Suppressor macrophage treated with lipopolysaccharide for 4 hours (primary cell): ENCODE results near the gene CHRM5.
"Not testable (repeated sequence)": the region's sequence is repeated elsewhere in the genome, so short reads cannot be mapped to it uniquely, and the experiment has no call there.

Source experiments
- DNase-seq: peaks from one replicate; pipeline ENCODE4 v3.0.0-alpha.2; 2020

CHRM5 gene

DNA sequence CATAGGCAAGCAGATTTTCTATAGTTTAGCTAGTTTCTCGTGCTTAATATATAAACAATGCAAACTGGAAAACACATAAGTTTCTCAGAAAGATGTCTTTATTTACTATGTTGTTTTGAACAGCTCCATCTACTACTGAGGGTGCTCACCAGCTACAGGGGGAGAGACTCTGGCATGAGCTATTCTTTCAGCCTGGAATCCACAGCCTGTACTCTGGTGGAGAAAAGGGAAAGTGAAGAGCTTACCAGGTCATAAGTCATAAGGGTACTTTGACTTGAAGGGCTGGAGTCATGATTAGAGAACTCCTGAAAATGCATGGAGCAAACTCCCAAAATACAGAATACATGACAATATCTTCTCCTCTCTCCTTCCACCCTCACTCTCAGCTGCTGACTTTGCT, 75.1 kb downstream of the CHRM5 start:
- no peak for DNase-seq

DNA sequence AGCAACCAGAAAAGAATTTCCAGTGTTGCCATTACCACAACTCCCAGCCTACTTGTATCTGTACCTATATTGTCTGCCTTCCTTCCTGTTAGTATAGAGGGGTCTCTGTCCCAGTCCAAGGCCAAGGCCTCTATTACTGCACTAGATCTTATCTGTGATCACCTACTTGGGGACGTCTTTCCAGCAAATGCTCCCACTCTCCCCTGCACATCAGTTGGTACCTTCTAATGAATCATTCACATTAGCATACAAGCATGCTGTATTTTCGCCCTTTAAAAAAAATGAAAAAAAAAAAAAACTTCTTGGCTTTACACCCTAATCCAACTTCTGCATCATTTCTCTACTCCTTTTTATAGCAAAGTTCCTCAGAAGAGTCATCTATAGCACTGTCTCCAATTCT, 75.5 kb downstream of the CHRM5 start:
- DNase-seq: no peak

DNA sequence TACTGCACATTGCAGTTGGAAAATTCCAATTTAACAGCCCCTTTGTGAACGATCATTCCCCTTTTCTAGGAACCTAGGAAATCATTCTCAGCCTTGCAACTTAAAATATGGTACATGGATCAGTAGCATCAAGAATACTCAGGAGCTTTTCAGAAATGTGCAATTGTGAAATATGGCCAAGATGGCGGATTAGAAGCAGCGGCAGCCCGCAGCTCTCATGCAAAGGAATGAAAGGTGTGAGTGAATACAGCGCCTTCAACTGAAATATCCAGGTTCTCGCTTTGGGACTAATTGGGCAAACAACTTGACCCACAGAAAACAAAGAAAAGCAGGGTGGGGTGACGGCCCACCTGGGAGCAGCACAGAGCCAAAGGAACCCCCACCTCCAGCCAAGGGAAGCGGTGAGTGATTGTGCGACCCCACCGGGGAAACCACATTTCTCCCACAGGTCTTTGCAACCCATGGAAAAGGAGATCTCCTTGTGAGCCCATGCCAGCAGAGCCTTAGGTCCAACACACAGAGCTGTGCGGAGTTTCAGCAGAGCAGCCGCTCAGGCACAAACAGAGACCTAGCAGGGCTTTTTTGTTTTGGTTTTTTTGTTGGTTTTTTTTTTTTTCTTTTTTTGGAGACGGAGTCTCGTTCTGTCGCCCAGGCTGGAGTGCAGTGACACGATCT, 78.3 kb downstream of the CHRM5 start:
- DNase-seq: no peak

DNA sequence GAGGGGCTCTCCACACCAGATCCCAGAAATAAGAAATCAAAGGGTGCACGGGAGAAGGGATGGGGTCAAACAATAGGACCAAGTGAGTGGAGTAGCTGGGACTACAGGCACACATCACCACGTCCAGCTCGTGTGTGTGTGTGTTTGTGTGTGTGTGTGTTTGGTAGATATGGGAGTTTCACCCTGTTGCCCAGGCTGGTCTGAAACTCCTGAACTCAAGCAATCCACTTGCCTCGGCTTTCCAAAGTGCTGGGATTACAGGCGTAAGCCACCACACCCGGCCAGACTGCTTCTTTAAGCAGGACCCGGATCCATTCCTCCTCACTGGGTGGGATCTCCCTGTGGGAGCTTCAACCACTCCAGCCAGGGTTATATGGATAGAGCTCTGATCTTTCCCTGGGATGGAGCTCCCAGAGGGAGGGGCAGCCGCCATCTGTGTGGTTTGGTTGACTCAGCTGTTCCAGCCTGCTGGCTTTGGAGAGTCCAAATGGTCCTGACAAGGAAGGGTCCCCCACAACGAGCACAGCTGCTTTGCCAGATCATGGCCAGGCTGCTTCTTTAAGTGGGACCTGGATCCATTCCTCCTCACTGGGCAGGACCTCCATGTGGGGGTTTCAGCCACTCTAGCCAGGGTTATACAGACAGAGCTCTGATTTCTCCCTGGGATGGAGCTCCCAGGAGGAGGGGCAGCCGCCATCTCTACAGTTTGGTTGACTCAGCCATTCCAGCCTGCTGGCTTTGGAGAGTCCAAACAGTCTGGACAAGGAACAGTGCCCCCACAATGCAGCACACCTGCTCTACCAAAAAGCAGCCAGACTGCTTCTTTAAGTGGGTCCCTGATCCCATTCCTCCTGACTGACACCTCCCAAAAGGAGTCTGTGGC, 79.8 kb downstream of the CHRM5 start:
- no peak for DNase-seq

DNA sequence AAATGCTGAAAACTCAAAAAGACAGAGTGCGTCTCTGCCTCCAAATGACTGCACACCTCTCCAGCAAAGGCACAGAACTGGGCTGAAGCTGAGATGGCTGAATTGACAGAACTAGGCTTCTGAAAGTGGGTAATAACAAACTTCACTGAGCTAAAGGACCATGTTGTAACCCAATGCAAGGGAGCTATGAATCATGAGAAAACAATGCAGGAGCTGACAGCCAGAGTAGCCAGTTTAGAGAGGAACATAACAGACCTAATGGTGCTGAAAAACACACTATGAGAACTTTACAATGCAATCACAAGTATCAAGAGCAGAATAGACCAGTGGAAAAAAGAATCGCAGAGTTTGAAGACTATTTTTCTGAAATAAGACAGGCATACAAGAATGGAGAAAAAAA, 80.8 kb downstream of the CHRM5 start:
- no peak for DNase-seq

GRCh38 chr15:34050385-34050784, 82.1 kb downstream of the CHRM5 start:
- DNase-seq: not testable (repeated sequence)

GRCh38 chr15:34054081-34054707, 85.9 kb downstream of the CHRM5 start:
- no peak for DNase-seq

DNA sequence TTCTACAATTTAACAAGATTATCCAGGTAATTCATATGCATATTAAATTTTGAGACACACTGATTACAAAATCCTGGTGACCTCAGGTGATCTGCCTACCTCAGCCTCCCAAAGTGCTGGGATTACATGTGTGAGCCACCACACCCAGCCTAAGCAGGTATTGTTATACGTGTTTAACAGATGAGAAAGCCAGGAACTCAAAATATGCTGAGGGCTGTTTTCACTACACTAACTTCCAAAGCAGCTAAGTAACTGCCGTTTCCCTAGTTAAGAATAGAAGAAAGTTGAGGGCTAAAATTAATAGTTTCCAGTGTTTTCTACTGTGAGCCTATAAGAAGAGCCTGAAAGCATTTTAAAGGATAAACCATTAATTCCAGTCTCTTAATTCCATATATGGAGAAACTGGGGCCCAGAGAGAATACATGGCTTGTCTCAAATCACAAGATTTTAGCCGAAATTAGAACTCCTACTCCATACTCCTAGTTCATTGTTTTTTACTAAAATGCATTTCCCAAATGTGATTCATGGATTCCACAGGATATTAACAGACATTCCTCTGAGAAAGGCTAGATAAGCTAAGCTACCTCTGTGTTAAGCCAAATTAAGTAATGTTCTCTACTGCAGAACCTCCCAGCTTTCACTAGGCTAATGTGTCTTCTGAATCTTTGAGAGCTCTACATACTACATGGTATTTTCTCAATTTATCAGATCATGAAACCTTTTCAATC, 87.7 kb downstream of the CHRM5 start:
- DNase-seq: no peak

DNA sequence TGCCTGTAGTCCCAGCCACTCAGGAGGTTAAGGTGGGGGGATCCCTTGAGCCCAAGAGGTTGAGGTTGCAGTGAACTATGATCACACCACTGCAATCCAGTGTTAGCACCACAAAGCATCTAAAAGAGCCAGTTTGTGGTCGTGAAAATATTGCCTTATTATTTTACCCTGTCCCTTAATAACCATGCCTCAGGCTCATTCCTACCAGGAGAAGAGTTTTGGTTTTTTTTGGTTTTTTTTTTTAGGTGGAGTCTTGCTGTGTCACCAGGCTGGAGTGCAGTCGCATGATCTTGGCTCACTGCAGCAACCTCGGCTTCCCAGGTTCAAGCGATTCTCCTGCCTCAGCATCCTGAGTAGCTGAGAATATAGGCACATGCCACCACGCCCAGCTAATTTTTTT, 88.6 kb downstream of the CHRM5 start:
- DNase-seq: no peak

GRCh38 chr15:34059476-34059875, 91.2 kb downstream of the CHRM5 start:
- no peak for DNase-seq

GRCh38 chr15:34059946-34060345, 91.6 kb downstream of the CHRM5 start:
- DNase-seq: no peak

- no peak for DNase-seq
Measured at GRCh38 chr15:34064438-34064837, 96.1 kb downstream of the CHRM5 start.

GRCh38 chr15:34065261-34065660, 97.0 kb downstream of the CHRM5 start:
- no peak for DNase-seq

DNA sequence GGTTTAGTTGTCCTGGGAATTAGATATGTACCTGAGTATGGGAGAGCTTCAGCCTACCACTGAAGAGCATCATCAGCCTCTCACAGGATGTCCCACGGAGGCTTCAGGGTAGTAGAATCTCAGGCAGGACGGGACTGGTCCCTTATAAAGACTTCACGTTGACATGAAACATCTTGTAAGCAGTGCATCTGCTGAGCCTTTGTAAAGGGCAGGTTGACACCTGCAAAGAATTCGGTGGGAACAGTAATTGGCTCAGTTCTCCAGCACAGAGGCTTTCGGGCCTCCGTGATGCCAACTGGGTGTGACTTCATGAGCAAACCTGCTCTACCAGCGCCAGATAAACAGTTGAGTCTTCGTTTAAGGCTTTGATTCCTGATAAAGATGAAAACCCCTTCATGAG, 97.6 kb downstream of the CHRM5 start:
- no peak for DNase-seq

DNA sequence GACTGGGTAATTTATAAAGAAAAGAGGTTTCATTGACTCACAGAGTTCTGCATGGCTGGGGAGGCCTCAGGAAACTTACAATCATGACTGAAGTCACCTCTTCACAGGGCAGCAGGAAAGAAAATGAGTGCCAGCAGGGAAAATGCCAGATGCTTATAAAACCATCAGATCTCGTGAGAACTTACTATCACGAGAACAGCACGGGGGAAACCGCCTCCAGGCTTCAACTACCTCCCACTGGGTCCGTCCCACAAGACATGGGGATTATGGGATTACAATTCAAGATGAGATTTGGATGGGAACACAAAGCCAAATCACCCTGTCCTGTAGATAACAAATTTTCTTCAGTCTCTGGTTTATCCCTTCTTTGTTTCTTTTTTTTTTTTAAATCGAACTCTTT, 101.7 kb downstream of the CHRM5 start:
- DNase-seq: no peak

- DNase-seq: no peak
Measured at GRCh38 chr15:34076785-34077184, 108.5 kb downstream of the CHRM5 start.

DNA sequence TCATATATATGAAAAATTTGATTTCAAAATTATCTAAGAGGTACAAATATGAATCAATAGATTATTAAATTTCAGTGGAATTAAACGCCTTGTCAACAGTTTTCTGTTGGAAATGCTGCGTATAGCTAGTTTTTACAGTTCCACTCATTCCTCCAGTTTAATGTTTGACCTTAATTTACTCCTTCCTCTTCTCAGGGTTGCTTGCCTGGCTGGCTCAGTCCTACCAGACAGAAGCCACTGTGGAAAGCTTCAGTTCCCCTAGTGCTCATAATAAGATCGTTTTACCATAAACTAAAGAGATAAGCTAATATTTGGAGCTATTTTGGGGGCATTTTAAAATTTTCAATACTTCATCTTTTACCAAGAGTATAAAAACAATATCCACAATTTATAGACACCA, 110.6 kb downstream of the CHRM5 start:
- DNase-seq: no peak

DNA sequence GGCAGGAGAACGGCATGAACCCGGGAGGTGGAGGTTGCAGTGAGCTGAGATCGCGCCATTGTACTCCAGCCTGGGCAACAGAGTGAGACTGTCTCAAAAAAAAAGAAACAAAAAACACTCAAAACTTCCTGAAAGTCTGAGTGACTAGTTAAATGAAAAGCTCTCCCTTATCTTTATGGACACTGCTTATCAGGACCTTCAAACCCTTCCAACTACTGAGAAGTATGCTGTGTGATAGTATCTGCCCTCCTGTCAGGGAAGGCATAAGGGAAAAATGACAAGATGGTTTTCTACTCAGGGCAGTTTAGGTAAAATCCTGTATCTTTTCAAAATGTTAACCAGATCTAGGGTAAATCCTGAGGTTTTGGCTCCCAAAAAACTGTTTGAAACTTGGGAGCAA, 111.6 kb downstream of the CHRM5 start:
- DNase-seq: no peak

GRCh38 chr15:34084086-34084485, 115.8 kb downstream of the CHRM5 start:
- no peak for DNase-seq

DNA sequence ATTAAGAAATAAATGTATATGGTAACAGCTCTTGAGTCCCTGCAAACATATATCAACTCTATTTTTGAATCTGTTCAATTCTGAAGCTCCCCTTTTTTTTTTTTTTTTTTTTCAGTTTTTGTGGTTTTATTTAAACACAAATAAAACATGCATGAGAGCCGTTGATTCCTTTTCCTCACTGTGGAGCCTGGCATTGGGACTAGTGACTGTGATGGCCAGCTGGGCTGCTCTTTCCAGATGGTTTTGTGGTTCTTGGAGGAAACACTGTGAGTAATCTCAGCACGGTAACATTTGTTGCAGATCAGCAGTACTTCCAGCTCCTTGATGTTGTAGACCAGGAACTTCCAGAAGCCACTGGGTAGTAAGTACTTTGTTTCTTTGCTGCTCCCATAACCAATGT, 117.4 kb downstream of the CHRM5 start:
- no peak for DNase-seq

DNA sequence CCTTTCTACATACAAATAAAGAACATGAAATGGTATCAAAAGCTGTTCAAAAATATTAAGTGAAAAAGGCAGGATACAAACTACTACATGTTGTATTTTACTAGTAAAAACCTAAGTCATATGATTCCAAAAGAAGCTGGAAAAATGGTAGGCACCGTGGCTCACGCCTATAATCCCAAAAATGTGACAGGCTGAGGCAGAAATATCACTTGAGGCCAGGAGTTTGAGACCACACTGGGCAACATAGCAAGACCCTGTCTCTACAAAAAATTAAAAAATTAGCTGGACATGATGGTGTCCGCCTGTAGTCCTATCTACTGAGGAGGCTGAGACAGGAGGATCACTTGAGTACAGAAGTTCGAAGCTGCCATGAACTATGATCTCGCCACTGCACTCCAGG, 131.6 kb downstream of the CHRM5 start:
- DNase-seq: no peak

- DNase-seq: peak; percentile 99
Measured at GRCh38 chr15:34101366-34102174, 133.3 kb downstream of the CHRM5 start, which contains the start of the genes EMC7 and PGBD4. Gene EMC7 (minus strand): TSS chr15:34101862. CDS start chr15:34101839, 23 bp downstream. Gene PGBD4 (plus strand): TSS chr15:34102083. CDS start chr15:34102532, 449 bp downstream.
